GM18861 (cell line): ENCODE data around the gene SLC6A12.

Source experiments
- ATAC-seq: cut with Tn5 transposase; IDR thresholded peaks from one replicate; pipeline ENCODE4 v1.9.1; 2021; ENCODE audit not compliant: unreplicated experiment

Gene SLC6A12

GRCh38 chr12:144650-145284 is 69.2 kb downstream of the SLC6A12 start:
- ATAC-seq = no peak

GRCh38 chr12:143964-144649 is 69.8 kb downstream of the SLC6A12 start:
- ATAC-seq = no peak

GRCh38 chr12:140162-140561 is 73.8 kb downstream of the SLC6A12 start:
- ATAC-seq = no peak
